ENCODE data around the gene CELA1.
"Not testable (repeated sequence)": the region's sequence is repeated elsewhere in the genome, so short reads cannot be mapped to it uniquely, and the experiment has no call there.

Gene CELA1

DNA sequence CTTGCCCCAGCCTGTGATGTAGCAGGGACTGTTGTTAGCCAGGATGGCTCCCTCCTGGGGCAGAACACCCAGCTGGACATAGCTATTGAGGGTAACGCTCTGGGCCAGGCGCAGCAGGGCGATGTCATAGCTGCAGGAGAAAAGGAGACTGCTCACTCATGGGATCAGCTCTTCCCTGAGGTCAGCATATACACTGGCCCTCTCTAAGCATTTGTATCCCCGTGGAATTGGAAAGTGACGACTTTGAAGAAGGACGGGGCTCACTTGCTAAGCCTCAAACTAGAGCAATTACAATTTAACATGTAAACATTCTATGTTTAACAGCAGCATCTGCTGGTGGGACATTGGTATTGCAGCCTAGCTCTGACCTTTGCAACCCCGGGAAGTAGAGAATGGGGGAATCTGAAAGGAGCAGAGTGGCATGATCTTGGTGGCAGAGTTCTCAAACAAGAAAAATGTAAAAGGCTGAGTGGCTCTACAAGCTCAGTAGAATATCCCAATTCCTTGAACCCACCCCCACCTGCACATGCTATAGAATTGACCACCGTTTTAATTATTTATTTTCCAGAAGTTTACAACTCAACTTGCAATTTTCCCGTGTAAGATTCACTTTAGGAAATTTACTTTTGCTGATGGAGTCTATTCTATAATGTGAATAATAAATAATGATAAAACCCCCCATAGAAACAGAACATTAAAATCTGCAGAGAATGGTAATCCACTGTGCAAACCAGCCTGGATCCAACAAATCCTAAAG lies 5.0 kb downstream of the CELA1 start:
- DNase-seq: peak; percentile 78

DNA sequence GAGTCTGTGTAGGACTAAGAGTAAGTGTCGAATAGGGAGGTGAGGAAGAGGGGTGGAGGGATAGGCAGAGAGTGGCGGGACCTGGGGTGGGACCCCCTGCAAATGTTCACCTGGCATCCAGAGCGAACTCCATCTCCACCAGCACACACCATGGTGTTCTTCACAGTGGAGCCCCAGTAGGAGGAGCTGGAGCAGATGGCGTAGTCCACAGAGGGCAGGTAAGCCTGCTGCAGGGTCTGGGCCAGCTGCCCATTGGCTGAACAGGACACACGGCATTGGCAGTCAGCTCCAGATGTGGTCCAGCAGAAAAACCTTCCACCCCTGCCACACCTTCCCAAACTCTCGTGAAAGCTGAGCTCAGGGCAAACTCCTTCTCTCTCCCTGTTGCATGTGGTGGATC lies 6.7 kb downstream of the CELA1 start:
- DNase-seq: no peak

DNA sequence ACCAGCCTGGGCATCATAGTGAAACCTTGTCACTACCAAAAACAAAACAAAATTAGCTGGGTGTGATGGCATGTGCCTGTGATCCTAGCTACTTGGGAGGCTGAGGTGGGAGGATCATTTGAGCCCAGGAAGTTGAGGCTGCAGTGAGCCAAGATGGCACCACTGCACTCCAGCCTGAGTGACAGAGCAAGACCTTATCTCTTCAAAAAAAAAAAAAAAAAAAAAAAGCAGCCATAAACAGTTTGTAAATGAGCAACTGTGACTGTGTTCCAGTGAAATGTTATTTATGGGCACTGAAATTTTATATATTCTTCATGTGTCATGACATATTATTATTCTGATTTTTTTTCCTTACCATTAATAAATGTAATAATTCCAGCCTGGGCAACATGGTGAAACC lies 9.1 kb downstream of the CELA1 start:
- not testable (repeated sequence) for DNase-seq

DNA sequence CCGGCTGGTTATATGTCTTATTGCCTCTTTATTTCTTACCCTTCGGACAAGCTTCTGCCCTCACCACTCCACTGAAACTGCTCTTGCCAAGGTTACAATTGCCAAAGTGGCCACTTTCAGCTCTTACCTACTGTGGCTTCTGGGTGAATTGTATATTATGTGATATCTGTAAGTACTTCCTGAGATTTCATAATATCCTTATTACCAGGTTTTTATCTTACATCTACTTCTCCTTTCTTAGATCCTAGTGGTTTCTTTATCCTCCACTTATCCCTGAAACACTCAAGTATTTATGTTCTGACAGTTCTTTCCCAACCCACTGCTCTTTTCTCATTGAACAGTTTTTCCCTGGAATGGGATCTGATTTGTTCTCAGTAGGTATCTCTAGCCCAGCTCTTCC lies 10.5 kb downstream of the CELA1 start:
- no peak for DNase-seq

DNA sequence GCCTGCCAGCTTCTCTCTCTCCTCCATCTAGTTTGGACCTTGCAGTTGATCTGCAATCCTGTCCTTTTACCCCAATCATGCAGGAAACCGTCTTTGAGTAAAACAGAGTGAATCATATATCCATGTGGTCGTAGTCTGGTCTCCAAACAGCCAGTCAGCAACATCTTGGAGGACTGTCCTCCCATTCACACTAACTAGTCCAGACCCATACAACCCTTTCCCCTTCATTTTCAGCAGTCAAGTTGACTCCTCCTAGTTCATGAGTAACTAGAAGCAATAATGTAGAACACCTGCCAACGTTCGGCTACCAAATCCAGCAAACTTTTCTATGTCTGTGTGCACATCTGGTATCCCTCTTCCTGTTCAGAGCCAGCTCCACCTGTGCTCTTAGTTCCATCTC lies 11.7 kb downstream of the CELA1 start:
- no peak for DNase-seq

DNA sequence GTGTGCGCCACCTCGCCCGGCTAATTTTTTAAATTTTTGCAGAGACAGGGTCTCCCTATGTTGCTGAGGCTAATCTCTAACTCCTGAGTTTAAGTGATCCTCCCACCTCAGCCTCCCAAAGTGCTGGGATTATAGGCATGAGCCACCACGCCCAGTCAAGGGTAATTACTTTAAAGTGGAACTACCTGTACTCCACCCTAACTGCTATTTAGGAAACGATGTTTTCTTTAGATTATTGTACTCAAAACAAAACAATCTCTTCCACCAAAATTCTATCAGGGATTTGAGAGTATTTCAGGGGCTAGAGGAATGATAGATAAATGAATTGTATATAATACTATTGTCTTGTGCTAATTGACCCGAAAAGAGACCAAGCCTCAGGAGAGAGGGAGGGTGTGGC lies 12.9 kb downstream of the CELA1 start:
- no peak for DNase-seq

DNA sequence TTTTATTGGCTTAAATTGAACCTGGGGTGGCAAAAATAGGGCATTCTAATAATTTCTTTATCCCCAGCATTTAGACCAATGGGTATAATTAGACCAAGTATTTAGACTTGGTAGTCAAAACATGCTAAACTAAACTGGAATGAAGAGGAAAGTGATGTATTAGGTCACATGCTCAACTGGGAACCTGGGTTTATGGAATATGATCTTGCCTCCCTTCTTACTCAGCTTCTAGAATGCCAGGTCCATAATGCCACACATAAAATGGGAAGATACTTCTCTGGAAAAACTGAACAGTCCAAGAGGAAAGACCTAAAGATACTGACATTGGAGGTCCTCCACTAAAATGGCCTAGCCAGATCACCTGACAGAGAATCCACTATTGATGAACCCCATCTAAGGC lies 16.3 kb downstream of the CELA1 start:
- no peak for DNase-seq

DNA sequence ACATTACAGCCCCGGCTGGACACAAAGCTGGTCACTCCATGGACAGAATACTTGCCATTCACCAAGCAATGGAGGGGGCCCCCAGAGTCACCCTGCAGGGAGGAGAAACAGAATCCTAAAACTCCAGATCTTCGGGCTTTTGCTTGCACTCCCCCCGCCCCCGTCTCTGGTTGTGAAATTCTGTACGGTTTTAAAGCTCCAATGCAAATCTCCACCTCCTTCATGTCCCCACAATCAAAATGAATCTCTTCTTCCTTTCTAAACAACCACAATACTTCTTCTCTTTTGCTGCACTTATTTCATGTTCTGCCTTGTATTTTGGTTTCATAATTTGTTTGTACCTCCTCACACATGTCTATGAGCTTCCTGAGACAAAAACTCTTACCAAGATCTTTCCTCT lies 16.7 kb downstream of the CELA1 start:
- no peak for DNase-seq

DNA sequence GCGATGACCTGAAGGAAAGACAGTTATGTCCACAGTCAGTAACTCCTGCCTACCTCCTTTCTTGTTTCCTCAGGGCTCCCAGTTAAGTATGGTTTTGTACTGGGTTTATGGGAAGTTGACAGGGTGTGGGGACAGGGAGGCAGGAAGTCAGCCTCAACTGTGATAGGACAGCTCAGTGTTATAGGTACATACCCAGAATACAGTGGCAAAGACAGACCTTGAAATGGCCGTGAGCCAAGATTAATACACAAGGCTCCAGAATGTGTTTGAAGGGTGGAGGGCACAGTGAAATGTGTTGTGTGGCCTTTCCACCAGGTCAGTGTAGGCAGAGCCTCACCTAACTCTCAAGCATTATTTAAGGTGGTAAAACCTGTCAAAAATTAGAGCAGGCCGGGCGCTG lies 17.9 kb downstream of the CELA1 start:
- DNase-seq: no peak

DNA sequence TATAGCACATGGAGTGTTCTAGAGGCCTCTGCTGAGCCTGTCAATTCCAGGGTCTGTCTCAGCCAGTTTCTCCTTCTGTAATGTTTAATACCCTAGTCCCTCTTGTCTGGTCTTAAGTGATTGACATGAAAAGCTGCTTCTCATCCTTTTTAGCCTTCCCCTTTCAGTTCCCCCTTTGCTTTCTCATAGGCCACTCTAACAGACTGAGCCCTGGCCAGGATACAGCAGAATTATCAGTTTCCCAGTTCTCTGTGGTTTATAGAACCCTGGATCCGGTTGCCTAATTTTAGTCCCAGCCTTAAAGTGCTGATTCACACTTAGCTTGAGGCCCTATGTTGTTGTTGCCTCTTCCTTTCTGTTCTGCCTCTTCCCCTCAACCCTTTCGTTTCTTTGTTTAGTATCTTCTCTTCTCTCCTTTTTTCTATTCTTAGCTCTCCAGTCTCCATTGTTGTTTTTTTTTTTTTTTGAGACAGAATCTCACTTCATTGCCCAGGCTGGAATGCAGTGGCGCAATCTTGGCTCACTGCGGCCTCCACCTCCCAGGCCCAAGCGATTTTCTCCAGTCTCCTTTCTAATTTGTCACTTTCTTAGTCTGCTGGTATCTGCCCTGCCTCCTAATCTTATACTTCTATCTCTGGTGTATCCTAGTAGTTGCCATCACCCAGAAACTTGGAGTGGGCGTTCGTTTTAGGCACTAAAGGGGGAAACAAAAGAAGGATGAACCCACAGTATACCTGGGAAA lies 19.6 kb downstream of the CELA1 start:
- no peak for DNase-seq

DNA sequence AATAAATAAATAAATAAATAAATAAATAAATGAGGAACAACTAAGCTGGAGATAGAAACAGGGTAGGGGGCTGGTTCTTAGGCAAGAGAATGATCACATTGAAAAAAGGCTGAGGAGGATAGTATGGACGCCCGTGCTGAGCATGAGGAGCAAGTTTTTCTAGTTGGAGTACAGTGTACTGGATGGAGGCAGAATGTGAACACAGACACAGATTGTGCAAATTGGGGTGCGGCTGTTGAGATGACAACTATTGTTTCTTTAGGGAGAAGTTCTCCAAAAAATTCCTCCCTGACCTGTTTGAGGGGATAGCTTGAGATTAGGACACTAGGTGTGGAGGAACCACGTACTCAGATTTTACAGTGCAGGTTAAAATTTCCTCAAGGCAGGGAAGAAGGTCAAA lies 21.5 kb downstream of the CELA1 start:
- DNase-seq: no peak

DNA sequence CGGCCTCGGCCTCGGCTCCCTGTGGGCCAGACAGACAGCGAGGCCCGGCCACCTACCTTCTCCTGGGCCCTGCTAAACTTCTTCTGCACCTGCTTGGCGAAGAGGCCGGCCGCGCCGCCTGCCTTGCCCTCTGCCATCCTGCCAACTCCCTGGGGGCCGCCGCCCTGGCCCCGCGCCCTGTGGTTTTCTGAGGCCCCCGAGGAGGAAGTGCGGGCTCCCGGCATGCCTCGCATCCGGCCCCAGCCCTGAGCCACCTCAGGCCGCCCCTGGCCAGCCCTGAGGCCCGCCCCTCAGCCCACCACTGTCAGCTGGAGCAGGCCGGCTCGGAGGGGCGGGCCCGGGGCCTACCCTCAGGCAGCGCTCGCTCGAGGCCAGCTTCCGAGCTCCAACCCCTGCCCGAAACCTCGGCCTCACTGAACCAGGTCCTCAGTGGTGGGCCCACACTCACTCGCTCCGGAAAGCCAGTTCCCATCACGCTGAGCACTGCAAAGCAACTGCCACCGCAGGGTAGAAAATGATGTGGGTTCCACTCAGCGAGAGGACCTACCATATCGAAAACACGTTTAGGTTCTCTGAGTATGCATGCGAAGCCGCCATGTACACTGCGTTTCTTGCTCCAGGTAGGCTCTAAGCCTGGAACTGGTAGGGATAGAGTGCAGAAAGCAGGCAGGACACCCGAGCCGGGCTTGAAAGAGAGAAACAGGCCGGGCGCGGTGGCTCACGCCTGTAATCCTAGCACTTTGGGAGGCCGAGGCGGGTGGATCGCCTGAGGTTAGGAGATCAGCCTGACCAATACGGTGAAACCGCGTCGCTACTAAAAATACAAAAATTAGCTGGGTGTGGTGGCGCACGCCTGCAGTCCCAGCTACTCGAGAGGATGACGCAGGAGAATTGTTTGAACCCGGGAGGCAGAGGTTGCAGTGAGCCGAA lies 22.2 kb downstream of the CELA1 start, which contains the start of gene BIN2:
Gene BIN2 (minus strand): TSS at position 209 of the 930 bp plus-strand sequence. CDS start 72 bp downstream, at position 137.
- peak; percentile 76 for DNase-seq

DNA sequence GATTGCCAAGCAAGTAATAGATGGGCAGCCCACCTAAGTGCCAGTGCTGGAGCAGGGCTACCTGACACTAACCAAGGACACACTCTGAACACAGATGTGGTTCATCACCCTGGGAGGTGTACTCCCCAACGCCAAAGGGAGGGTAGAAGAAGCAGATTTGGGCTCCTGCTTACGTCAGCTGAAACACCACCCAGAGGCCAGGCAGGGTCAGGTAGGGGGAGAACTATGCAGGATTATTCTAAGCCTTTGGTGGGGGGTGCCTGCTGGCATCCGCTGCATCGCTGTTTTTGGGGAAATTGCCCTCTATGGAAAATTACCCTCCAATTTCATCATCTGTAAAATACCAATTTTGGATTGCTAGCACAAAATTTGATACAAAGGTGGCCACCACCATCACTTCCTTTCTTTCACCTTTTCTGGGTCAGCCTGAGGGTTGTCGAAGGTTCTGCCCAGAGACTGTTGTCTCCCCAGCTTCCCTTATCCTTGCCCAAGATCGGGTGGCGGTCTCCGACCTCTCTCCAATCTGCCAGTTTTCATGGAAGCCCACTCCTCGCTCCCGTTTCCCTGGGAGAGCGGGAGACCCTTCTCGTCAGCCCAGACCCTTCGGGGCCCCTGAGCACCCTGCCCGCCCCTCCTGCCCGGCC lies 23.0 kb downstream of the CELA1 start:
- DNase-seq: peak; percentile 63

DNA sequence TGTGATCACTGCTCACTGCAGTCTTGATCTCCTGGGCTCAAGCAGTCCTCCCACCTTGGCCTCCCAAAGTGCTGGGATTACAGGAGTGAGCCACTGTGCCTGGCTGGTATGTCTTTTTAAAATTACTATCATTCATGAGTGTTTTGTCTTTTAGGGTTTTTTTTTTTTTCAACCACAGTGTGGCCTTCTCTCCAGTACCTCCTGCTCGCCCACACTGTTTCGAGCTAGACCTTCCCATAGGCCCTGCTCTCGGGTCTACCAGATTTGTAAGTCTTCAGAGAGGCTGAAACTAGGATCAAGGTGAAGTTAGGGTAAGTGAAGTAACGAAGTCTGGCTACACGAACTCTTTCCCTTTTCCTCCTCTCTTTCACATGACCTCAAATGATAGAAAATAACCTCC lies 24.0 kb downstream of the CELA1 start:
- DNase-seq: peak; percentile 69

DNA sequence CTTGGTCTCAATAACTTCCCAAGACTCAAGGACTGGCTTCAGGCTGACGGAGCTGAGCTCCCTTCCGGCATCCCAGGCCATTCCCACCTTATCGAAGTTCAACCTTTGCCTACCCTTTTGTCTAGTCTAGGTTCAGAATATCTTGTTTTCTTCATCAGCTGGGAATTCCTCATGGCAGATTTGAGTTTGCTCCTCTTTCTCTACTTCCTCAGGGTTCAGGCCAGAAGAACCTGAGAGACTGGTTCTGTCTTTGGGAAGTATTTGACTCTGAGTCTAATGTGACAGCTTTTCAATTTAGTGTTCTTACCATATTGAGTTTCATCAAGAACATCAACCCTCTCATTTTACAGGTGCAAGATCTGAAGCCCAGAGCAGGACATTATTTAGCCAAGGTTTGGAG lies 24.6 kb downstream of the CELA1 start:
- no peak for DNase-seq

DNA sequence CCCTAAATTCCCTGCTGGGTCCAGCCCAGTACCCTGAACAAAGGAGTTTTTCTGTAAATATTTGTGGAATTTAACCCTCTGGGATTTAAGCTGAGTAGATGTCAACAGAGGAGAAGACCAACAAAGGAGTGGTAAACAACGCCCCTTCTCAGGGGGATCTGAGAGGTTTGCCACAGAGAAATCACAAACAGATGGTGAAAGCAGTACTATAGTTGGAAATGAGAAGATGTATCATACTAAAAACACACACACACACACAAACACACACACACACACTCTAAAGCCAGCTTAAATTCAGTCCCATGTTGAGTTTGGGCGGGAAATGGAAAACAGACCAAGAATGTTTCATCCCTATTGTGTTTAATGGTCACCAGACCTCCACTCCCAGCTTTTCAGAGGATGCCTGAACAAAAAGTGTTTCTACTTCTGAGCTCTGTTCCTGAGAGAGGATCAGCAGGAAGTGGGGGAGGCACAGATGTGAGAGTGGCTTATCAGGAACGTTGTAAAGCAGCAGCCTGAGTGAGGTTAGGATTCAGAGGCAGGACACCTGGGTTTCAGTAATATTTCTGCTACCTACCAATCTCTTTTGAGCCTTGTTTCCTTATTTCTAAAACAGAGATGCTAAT lies 25.7 kb downstream of the CELA1 start:
- no peak for DNase-seq

DNA sequence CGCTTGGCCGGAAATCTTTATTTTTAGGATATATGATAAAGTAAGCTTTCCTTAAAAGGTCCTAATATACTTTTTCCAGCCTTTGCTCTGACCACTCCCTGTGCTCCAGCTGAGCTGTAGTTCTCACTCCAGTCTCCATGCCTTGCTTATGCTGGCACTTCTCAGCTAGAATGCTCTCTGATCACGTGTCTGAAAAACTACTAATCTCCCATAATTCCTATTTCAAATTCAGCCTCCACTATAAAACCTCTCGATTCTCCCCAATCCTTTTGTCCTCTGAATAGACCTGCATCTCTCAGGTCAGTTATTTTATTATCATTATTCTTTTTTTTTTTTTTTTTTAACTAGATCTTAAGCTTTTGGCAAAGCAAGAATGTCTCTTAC lies 26.2 kb downstream of the CELA1 start:
- DNase-seq: no peak

DNA sequence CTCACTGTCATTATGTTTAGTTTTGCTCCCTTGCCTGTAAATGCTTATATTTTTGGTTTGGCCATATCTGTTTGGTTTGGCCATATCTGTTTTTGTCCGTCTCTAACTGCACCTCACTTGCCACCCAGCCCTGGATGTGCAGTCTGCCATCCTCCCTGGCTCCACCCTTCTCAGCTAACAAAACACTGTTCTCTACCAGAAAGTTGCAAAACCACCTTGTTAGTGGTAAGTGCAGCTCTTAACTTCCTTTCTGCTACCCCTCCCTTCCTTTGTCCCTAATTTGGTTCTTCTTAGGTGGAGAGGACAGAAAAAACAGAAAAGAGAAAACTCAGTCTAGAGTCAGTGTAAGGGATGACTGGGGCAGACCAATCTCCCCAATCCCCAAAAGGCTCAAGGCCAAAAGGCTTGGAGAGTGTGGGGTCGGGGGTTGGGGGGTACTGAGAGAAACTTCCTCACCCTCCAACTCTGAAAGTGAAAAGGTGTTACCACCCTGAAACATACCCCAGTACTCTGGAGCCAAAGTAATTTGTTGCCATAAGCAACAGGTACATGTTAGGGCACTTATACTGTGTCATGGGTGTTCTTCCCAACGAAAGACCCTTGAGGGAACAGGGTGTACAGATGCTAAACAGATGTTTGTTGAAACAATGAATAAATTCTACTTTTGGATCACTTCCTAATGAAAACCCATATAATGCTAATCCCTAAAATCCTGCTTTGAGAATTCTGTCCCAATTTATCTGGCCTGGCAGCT lies 27.5 kb downstream of the CELA1 start:
- no peak for DNase-seq

DNA sequence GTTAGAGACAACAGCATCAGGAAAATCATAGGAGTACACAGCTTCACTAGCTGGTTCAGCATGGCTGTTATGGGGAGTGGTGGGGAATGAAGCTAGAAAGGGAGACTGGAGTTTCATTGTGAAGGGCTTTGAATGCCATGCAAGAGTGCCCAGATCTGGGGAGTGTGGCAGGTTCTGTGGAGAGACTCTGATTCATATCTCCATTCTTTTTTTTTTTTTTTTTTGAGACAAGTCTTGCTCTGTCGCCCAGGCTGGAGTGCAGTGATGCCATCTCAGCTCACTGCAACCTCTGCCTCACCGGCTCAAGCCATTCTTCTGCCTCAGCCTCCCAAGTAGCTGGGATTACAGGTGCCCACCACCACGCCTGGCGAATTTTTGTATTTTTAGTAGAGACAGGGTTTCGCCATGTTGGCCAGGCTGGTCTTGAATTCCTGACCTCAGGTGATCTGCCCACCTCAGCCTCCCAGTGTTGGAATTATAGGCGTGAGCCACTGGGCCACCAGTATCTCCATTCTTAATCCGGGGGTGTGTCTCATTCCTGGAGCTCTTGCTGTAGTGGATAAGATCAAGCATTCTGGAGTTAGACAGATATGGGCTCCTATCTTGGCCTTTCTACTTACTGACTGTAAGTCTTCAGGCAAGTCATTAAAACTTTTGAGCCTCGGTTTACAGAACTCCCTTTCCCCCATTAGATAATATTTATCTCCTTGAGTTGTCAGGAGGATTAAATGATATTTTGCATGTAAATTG lies 28.2 kb downstream of the CELA1 start:
- not testable (repeated sequence) for DNase-seq

DNA sequence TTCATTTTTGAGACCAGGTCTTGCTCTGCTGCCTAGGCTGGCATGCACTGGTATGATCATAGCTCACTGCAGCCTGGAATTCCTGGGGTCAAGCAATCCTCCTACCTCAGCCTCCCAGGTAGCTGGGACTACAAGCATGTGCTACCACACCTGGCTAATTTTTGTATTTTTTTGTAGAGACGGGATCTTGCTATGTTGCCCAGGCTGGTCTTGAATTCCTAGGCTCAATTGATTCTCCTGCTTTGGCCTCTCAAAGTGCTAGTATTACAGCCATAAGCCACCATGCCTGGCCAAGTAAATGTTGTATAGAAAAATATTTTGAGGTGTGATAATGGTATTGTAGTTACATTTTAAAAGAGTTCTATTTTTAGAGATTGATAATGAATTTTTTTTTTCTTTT lies 35.1 kb downstream of the CELA1 start:
- no peak for DNase-seq

Data from activated CD4-positive, alpha-beta T cell treated with anti-CD3 and anti-CD28 coated beads for 48 hours (primary cell).